HepG2 (cell line): ENCODE results near the gene RBL1. TPM values are rescaled to one million over a fixed set of nuclear protein-coding genes. Genes with fewer than 3 reads are reported as not detected.

Experiments used
- DMTF1 ChIP-seq: sonication (generic); formaldehyde crosslinking; IDR thresholded peaks from 2 replicates; pipeline ENCODE4 v1.4.0; 2020; ENCODE audit warnings: mild to moderate bottlenecking, missing genetic modification reagents
- E2F2 ChIP-seq: sonication (generic); formaldehyde crosslinking; IDR thresholded peaks from 2 replicates; pipeline ENCODE4 v1.4.0; 2020; ENCODE audit warnings: missing genetic modification reagents, borderline replicate concordance
- EZH2 ChIP-seq: conservative IDR thresholded peaks from 2 replicates; pipeline ENCODE4 v1.6.1; 2012; ENCODE audit warnings: mild to moderate bottlenecking, low read depth, low read length, moderate library complexity
- HIC2 ChIP-seq: sonication (generic); formaldehyde crosslinking; IDR thresholded peaks from 2 replicates; pipeline ENCODE4 v1.9.0; 2022; ENCODE audit warnings: low read depth, missing genetic modification reagents
- MEF2D ChIP-seq: sonication (generic); formaldehyde crosslinking; IDR thresholded peaks from 2 replicates; pipeline ENCODE4 v1.5.1; 2020; ENCODE audit warnings: mild to moderate bottlenecking, missing genetic modification reagents
- MLXIP ChIP-seq: sonication (generic); formaldehyde crosslinking; IDR thresholded peaks from 2 replicates; pipeline ENCODE4 v1.9.0; 2021; ENCODE audit warnings: missing genetic modification reagents, borderline replicate concordance
- NR3C1 ChIP-seq: sonication (generic); formaldehyde crosslinking; IDR thresholded peaks from 2 replicates; pipeline ENCODE4 v1.4.0; 2020; ENCODE audit warnings: missing genetic modification reagents
- REPIN1 ChIP-seq: sonication (generic); formaldehyde crosslinking; IDR thresholded peaks from 2 replicates; pipeline ENCODE4 v1.8.0; 2022; ENCODE audit warnings: missing genetic modification reagents, low read depth, mild to moderate bottlenecking, borderline replicate concordance
- TBX2 ChIP-seq: sonication (generic); formaldehyde crosslinking; IDR thresholded peaks from 2 replicates; pipeline ENCODE4 v1.5.0; 2020; ENCODE audit warnings: missing genetic modification reagents, mild to moderate bottlenecking, borderline replicate concordance
- TCF12 ChIP-seq, 2 experiments: fragments of 450-650 bp in 1 of 2; sonication (generic) in 1 of 2; formaldehyde crosslinking in 1 of 2; IDR thresholded peaks; 2 replicates each; pipeline versions ENCODE4 v1.6.1 to v1.8.0; 2017 to 2022; ENCODE audit warnings: antibody characterized with exemption in 1 of 2, mild to moderate bottlenecking in 1 of 2, missing genetic modification reagents in 1 of 2, moderate library complexity in 1 of 2
- ZFP36L2 ChIP-seq: sonication (generic); formaldehyde crosslinking; IDR thresholded peaks from 2 replicates; pipeline ENCODE4 v1.4.0; 2020; ENCODE audit warnings: missing genetic modification reagents
- ZNF503 ChIP-seq: sonication (generic); formaldehyde crosslinking; IDR thresholded peaks from 2 replicates; pipeline ENCODE4 v1.4.0; 2020; ENCODE audit warnings: missing genetic modification reagents
- ZNF597 ChIP-seq: sonication (generic); formaldehyde crosslinking; IDR thresholded peaks from 2 replicates; pipeline ENCODE4 v1.5.0; 2020; ENCODE audit warnings: missing genetic modification reagents
- ZNF672 ChIP-seq: sonication (generic); formaldehyde crosslinking; IDR thresholded peaks from 2 replicates; pipeline ENCODE4 v1.8.1; 2022; ENCODE audit warnings: missing genetic modification reagents
- ZNF792 ChIP-seq: IDR thresholded peaks from 2 replicates; pipeline ENCODE4 v1.6.1; 2016
- ZSCAN25 ChIP-seq: sonication (generic); formaldehyde crosslinking; IDR thresholded peaks from 2 replicates; pipeline ENCODE4 v1.8.0; 2022; ENCODE audit warnings: mild to moderate bottlenecking, missing genetic modification reagents
- polyA plus RNA-seq, 8 experiments: library from polyadenylated mRNA; depleted of rRNA in 3 of 8; stranded (reverse) in 7 of 8; unstranded in 1 of 8; fragments of >200 nt; fragmentation: Illumina TruSeq in 4 of 8; extraction: Trizol in 4 of 8; gene quantifications; 2 replicates each; pipeline versions ENCODE4 v1.2.1 to v1.2.3, GENCODE V29; 2011 to 2016; ENCODE audit warnings: low read depth in 4 of 8, missing spikeins in 1 of 8, mixed read lengths in 1 of 8; ENCODE audit not compliant: insufficient read depth in 1 of 8
- total RNA-seq, 5 experiments: library from RNA; depleted of rRNA; stranded (reverse); fragments of >200 nt; fragmentation: Illumina TruSeq; extraction: Trizol; gene quantifications; 2 replicates each; pipeline ENCODE4 v1.2.3, GENCODE V29; 2016; ENCODE audit warnings: low read depth in 1 of 5

The RBL1 gene
- total and polyA plus RNA-seq, 2 of the 13 experiments (the other 11 are each of a cell fraction or from before 2014, with no cell fraction given) = 6.0 to 27.5 TPM

- TF ChIP-seq MLXIP (CRISPR knock-in tag) = peak; percentile 79
- no peak for TF ChIP-seq EZH2
- TF ChIP-seq ZSCAN25 (CRISPR knock-in tag) = peak; percentile 92; the same call in 1 of the 2 replicates
- TF ChIP-seq ZNF503 (CRISPR knock-in tag) = peak; percentile 94
- TF ChIP-seq ZNF672 (CRISPR knock-in tag) = peak; percentile 92; the same call in 1 of the 2 replicates
- TF ChIP-seq HIC2 (CRISPR knock-in tag) = peak; percentile 34; the same call in 1 of the 2 replicates
- peak; percentile 95 for TF ChIP-seq DMTF1 (CRISPR knock-in tag)
- TF ChIP-seq TBX2 (CRISPR knock-in tag) = peak; percentile 97
- peak; percentile 95 for TF ChIP-seq ZNF792 (CRISPR knock-in tag)
- TF ChIP-seq ZNF597 = peak; percentile 81; the same call in 1 of the 2 replicates
- TF ChIP-seq ZFP36L2 = no peak
- no peak for TF ChIP-seq NR3C1 (CRISPR knock-in tag)
- TF ChIP-seq REPIN1 (CRISPR knock-in tag) = peak; percentile 83; the same call in 1 of the 2 replicates
- peak; percentile 99; the same call in 1 of the 2 replicates for TF ChIP-seq E2F2 (CRISPR knock-in tag)
- TF ChIP-seq TCF12 (IDR thresholded peaks at IDR 0.05) = no peak
- TF ChIP-seq TCF12 (CRISPR knock-in tag; IDR thresholded peaks at IDR 0.05) = peak; percentile 98
- TF ChIP-seq MEF2D = peak; percentile 95
Observed at GRCh38 chr20:37095599-37096414, at the start of gene RBL1 (continued).
